ENCODE measurements around the gene GPR39. TPM values are rescaled to one million over a fixed set of nuclear protein-coding genes. Genes with fewer than 3 reads are reported as not detected.

The GPR39 gene
- total RNA-seq, 1 experiment from 2014 or later, result 0.50 TPM

- H2BK5ac ChIP-seq (ENCODE audit: insufficient read length, low read length), result no peak overlapping the region
- no peak overlapping the region for H2BK15ac ChIP-seq (ENCODE audit: low read depth, low read length)
- H3K36me3 Mint-ChIP-seq (ENCODE audit: insufficient read depth in 1 of 3, low read depth in 3 of 3), result no peaks in the 10 kb centered on the region; a peak in 1 of 7 replicates
- no peak overlapping the region for H3K56ac ChIP-seq (ENCODE audit: insufficient read length, low read depth, low read length)
- no peak overlapping the region for H2BK120ac ChIP-seq (ENCODE audit: low read depth, low read length, poor library complexity, severe bottlenecking)
- H3K9me3 Mint-ChIP-seq, result no peaks in the 10 kb centered on the region
- H3K23me2 ChIP-seq (ENCODE audit: insufficient read length, low read depth, low read length, poor library complexity, severe bottlenecking), result no peaks in the 10 kb centered on the region
- H3K4me2 ChIP-seq (ENCODE audit: insufficient read depth, insufficient read length, low read length), result no peak overlapping the region
- no peak overlapping the region for H3K18ac ChIP-seq (ENCODE audit: insufficient read length, low read depth, low read length)
- H3K4me1 ChIP-seq (ENCODE audit: insufficient read depth, low read length), result no peaks in the 10 kb centered on the region
- no peak overlapping the region for H4K5ac ChIP-seq (ENCODE audit: insufficient read length, low read depth, low read length)
- no peak overlapping the region for H2AFZ ChIP-seq (ENCODE audit: low read length)
- no peaks in the 10 kb centered on the region for H3K79me2 ChIP-seq (ENCODE audit: insufficient read depth, low read length)
- no peak overlapping the region for H3K23ac ChIP-seq (ENCODE audit: insufficient read length, low read depth, low read length)
- peaks cover 41% of the 10 kb centered on the region for H3K27me3 Mint-ChIP-seq (ENCODE audit: low read depth)
- no CpG with 5 or more reads among the region's 6 CpGs for WGBS (ENCODE audit: extremely low coverage, insufficient read length, low lambda C conversion rate)
- no peak overlapping the region for H2BK12ac ChIP-seq (ENCODE audit: insufficient read length, low read depth, low read length)
- H3K27ac Mint-ChIP-seq, result no peak overlapping the region
- no peak for DNase-seq
- H2AK5ac ChIP-seq (ENCODE audit: insufficient read length, low read length), result no peak overlapping the region
- H3K27me3 ChIP-seq (ENCODE audit: insufficient read depth, low read length), result peaks cover 5% of the 10 kb centered on the region; the same call in 1 of the 2 replicates
- H2BK20ac ChIP-seq (ENCODE audit: low read depth, low read length, poor library complexity, severe bottlenecking), result no peak overlapping the region
- H3K27ac ChIP-seq (ENCODE audit: insufficient read length, low read depth, low read length), result no peak overlapping the region
- no peak overlapping the region for H3T11ph ChIP-seq (ENCODE audit: low read length)
- H3K14ac ChIP-seq (ENCODE audit: insufficient read depth, low read length), result no peak overlapping the region
- peaks cover 10 to 11% of the 10 kb centered on the region in 2 experiments for H3K4me1 Mint-ChIP-seq
- no peaks in the 10 kb centered on the region for H3K79me1 ChIP-seq (ENCODE audit: insufficient read depth, low read depth, low read length, poor library complexity, severe bottlenecking)
- no peak overlapping the region for H4K8ac ChIP-seq (replicated peaks; ENCODE audit: insufficient read length, low read depth, low read length)
- H4K91ac ChIP-seq (ENCODE audit: insufficient read length, low read depth, low read length), result no peak overlapping the region
- no peak overlapping the region for H3K9ac ChIP-seq (ENCODE audit: extremely low read depth, insufficient read length, low read length)
- no peaks in the 10 kb centered on the region for H3K9me3 ChIP-seq (ENCODE audit: control insufficient read depth, low read depth, low read length)
- H4K20me1 ChIP-seq (ENCODE audit: control insufficient read depth, insufficient read depth, insufficient read length), result no peaks in the 10 kb centered on the region
- no peak overlapping the region for H3K4me3 Mint-ChIP-seq
- H3K4ac ChIP-seq (ENCODE audit: low read depth, low read length), result no peak overlapping the region
- TF ChIP-seq, protein P1, sequence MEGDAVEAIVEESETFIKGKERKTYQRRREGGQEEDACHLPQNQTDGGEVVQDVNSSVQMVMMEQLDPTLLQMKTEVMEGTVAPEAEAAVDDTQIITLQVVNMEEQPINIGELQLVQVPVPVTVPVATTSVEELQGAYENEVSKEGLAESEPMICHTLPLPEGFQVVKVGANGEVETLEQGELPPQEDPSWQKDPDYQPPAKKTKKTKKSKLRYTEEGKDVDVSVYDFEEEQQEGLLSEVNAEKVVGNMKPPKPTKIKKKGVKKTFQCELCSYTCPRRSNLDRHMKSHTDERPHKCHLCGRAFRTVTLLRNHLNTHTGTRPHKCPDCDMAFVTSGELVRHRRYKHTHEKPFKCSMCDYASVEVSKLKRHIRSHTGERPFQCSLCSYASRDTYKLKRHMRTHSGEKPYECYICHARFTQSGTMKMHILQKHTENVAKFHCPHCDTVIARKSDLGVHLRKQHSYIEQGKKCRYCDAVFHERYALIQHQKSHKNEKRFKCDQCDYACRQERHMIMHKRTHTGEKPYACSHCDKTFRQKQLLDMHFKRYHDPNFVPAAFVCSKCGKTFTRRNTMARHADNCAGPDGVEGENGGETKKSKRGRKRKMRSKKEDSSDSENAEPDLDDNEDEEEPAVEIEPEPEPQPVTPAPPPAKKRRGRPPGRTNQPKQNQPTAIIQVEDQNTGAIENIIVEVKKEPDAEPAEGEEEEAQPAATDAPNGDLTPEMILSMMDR (conservative IDR thresholded peaks at IDR 0.05), result no peak
Observed at GRCh38 chr2:132414081-132414480, 2.5 kb upstream of the GPR39 start.

Measured in H9 (cell line).